ENCODE measurements around the gene TENM4.

GRCh38 chr11:78773492-78773891 is 667.3 kb downstream of the TENM4 start:
- TF ChIP-seq CTCF (IDR thresholded peaks at IDR 0.05; ENCODE audit: poor library complexity, severe bottlenecking) = no peak
- no peak for TF ChIP-seq POLR2AphosphoS5 (IDR thresholded peaks at IDR 0.05)
- no peak for TF ChIP-seq EZH2 (IDR thresholded peaks at IDR 0.05; ENCODE audit: borderline replicate concordance, insufficient read depth, low read length, poor library complexity, severe bottlenecking)
- TF ChIP-seq TAF1 (IDR thresholded peaks at IDR 0.05; ENCODE audit: low read depth) = no peak
- TF ChIP-seq REST (IDR thresholded peaks at IDR 0.05; ENCODE audit: borderline replicate concordance) = no peak
- no peak for TF ChIP-seq SMC3 (conservative IDR thresholded peaks at IDR 0.05; ENCODE audit: poor library complexity)
- TF ChIP-seq EP300 (conservative IDR thresholded peaks at IDR 0.05; ENCODE audit: poor library complexity, severe bottlenecking) = no peak
